ENCODE results near the gene CEACAM7.

DNA sequence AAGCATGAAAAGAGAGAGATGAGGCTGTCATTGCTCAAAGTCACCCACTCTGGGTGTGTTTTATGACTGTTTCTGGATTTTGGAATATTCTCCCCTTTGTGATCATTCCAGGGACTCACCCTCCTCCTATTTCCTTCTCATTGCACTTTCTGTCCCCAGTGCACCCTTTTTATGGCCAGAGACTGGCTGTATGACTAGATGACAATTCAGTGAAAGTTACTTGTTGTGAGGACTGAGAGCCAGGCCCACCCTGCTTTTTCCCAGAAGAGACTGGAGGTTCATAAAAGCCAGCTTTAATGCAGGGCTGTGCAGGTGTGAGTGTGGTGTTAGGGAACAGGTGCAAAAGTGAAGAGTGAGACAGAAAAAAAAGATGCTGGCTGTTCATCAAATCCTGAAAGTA lies 17.3 kb downstream of the CEACAM7 start:
- TF ChIP-seq, protein P1, sequence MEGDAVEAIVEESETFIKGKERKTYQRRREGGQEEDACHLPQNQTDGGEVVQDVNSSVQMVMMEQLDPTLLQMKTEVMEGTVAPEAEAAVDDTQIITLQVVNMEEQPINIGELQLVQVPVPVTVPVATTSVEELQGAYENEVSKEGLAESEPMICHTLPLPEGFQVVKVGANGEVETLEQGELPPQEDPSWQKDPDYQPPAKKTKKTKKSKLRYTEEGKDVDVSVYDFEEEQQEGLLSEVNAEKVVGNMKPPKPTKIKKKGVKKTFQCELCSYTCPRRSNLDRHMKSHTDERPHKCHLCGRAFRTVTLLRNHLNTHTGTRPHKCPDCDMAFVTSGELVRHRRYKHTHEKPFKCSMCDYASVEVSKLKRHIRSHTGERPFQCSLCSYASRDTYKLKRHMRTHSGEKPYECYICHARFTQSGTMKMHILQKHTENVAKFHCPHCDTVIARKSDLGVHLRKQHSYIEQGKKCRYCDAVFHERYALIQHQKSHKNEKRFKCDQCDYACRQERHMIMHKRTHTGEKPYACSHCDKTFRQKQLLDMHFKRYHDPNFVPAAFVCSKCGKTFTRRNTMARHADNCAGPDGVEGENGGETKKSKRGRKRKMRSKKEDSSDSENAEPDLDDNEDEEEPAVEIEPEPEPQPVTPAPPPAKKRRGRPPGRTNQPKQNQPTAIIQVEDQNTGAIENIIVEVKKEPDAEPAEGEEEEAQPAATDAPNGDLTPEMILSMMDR (IDR thresholded peaks at IDR 0.05; ENCODE audit: insufficient read depth, low read depth, low read length) = no peak
- no peak for TF ChIP-seq EZH2 (IDR thresholded peaks at IDR 0.05; ENCODE audit: insufficient read depth, low read length)
